GM12873 (cell line): ENCODE measurements around the gene AGAP2.
A peak's percentile ranks its signal among the peaks of the same experiment; 100 is the strongest.

Experiments
- CTCF ChIP-seq: IDR thresholded peaks from 2 replicates; pipeline ENCODE4 v1.5.1; 2012; ENCODE audit warnings: low read depth, mild to moderate bottlenecking, moderate library complexity, low read length, control low read depth; ENCODE audit not compliant: insufficient read depth; ENCODE audit errors: missing control alignments

AGAP2 gene

GRCh38 chr12:57780284-57780897 is 41.8 kb upstream of the AGAP2 start:
- no peak for TF ChIP-seq CTCF

GRCh38 chr12:57779736-57780135 is 41.2 kb upstream of the AGAP2 start:
- TF ChIP-seq CTCF: no peak

GRCh38 chr12:57777911-57778310 is 39.4 kb upstream of the AGAP2 start:
- no peak for TF ChIP-seq CTCF

GRCh38 chr12:57777367-57777766 is 38.8 kb upstream of the AGAP2 start:
- TF ChIP-seq CTCF: no peak

GRCh38 chr12:57776247-57776587 is 37.7 kb upstream of the AGAP2 start:
- TF ChIP-seq CTCF: no peak

- TF ChIP-seq CTCF: peak; percentile 32
Observed at GRCh38 chr12:57775563-57776246, 37.2 kb upstream of the AGAP2 start.

GRCh38 chr12:57775044-57775443 is 36.5 kb upstream of the AGAP2 start:
- no peak for TF ChIP-seq CTCF
